GM12891 (cell line): Measurements from ENCODE around the gene NDUFB11.
"Not testable (repeated sequence)": the region's sequence is repeated elsewhere in the genome, so short reads cannot be mapped to it uniquely, and the experiment has no call there.

Source experiments
- DNase-seq: peaks from one replicate; pipeline ENCODE4 v3.0.0; 2011; ENCODE audit warnings: low spot score; ENCODE audit not compliant: insufficient read length
- FAIRE-seq: peaks from 2 replicates; lab custom pipeline; 2011; peaks lifted over from hg19 to GRCh38; lab: Jason Lieb, UNC
- PAX5 ChIP-seq: IDR thresholded peaks from 2 replicates; pipeline ENCODE4 v1.6.1; 2011; ENCODE audit warnings: low read length, moderate library complexity, mild to moderate bottlenecking; ENCODE audit not compliant: insufficient read depth, severe bottlenecking
- POLR2A ChIP-seq: IDR thresholded peaks from 2 replicates; pipeline ENCODE4 v1.6.1; 2011; ENCODE audit warnings: low read depth, low read length, control low read depth
- POLR2AphosphoS5 ChIP-seq: IDR thresholded peaks from 2 replicates; pipeline ENCODE4 v1.6.1; 2011; ENCODE audit warnings: low read depth, low read length, control low read depth
- POU2F2 ChIP-seq: IDR thresholded peaks from 2 replicates; pipeline ENCODE4 v1.6.1; 2011; ENCODE audit warnings: low read depth, mild to moderate bottlenecking, control low read depth, low read length, moderate library complexity
- SPI1 ChIP-seq: IDR thresholded peaks from 2 replicates; pipeline ENCODE4 v1.6.1; 2011; ENCODE audit warnings: low read depth, low read length, control low read depth
- TAF1 ChIP-seq: IDR thresholded peaks from 2 replicates; pipeline ENCODE4 v1.6.1; 2011; ENCODE audit warnings: low read depth, low read length, control low read depth

The NDUFB11 gene

DNA sequence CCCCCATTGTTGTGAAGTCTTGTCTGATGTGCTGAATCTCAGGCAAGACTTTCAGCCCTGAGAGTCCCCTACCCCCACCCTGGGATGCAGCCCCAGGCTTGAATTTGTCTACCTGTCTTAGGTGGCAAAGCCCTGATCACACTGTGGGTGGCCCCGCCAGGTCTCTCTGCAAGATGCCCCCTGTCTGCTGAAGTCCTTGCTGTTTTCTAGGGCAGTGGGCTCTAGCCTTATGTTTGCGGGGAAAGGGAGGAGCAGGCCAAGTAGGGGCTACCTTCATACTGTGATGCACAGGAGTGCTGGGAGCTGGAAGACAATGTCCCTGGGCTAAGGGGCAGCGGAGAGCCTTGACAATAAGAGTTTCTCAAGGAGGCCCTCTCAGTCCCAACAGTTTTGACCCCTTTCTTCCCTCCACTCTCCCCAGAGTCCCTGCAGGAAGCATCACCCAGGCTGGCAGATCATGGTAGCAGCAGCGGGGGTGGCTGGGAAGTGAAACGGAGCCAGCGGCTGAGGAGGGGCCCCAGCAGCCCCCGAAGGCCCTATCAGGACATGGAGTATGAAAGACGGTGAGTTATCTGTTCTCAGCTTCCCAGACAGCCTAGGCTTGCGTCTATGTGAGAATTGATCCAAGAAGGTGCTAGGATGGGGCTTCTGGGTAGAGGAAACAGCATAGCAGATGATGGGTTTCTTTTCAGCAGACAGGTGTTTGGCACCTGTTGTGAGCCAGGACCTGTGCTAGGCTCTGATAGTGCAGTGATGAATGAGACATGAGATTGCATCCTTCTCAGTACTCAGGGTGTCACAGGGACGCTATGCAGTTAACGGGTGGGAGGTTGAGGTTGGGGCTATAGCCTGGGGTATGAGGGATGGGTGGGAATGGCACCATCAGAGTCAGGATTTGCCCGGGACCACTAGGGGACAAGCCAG, 2.7 kb upstream of the NDUFB11 start:
- no peak for DNase-seq
- FAIRE-seq = no peak
- TF ChIP-seq POLR2AphosphoS5 (no peak), POU2F2 (no peak), PAX5 (no peak), POLR2A (no peak), SPI1 (no peak), TAF1 (no peak)

DNA sequence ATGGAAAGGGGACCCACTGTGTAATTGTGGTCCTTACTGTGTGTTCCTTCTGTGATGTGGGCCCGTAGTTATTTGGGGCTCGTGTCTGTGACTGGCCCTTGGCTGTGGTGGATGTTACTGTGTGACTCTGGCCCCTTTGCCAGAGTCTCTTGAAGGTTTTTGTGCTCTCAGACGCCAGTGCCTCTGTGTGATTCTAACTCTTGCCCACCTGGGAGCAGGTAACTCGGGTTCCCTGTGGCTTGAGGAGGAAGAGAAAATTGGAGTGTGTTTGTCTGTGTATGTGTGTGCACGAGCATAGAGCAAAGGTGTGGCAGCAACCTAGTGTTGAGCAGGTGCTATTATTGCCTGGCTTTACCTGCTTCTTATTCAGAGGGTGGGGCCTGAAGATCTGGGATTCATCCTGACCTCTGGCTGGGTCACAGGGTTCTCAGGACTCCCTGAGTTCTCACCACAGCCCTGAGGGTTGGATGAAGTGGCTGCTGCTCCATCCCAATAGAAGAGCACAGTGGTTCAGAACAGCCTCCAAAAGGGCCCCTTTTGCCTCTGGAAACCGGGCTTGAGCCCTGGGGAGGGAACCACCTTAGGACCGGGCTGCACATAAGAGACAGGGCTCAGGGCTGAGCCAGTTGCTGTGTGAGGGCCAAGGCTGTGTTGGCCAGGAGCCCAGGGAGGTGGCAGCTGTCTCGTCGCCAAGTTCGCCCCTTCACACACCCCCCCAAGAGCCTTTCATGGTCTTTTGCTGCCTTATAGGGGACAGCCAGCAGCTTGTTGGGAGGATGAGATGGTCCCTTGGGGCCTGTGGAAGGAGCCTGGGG, 1.8 kb upstream of the NDUFB11 start:
- TF ChIP-seq POLR2A (no peak), TAF1 (no peak), POU2F2 (no peak), SPI1 (no peak), PAX5 (no peak), POLR2AphosphoS5 (no peak)
- FAIRE-seq (peak; percentile 78), DNase-seq (no peak)

DNA sequence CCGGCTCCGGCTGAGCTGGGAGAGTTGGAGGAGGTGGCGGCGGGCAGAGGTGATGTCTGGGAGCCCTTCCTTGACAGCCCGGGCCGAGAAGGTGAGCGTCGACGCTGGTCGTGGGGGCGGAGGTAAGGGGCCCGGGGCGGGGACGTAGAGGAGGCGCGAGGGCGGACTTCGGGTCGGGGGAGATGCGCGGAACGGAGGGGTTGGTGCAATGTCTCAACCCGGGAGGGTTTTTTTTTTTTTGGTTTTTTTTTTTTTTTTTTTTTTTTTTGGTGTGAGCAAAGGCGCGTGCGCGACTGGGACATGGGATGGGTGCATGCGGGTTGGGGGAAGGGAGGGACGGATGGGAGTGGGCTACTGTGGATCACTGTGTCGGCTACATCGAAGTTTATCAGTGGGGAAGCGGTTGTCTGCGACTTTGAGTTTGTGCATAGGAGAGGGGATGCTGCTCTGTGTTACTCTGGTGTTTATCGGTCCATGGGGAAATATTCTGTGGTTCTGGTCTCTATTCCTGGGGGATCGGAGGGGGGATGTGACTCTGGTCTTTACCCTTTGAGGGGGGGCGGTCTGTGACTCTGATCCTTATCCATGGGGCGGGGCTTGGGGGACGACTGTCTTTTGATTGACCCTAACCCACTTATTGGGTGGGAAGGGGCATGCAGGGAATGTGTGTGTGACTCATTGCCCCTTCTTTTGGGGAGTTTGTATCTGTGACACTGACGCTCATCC, 1.1 kb upstream of the NDUFB11 start:
- TF ChIP-seq SPI1 (no peak), PAX5 (no peak)
- FAIRE-seq (no peak), DNase-seq (no peak)

DNA sequence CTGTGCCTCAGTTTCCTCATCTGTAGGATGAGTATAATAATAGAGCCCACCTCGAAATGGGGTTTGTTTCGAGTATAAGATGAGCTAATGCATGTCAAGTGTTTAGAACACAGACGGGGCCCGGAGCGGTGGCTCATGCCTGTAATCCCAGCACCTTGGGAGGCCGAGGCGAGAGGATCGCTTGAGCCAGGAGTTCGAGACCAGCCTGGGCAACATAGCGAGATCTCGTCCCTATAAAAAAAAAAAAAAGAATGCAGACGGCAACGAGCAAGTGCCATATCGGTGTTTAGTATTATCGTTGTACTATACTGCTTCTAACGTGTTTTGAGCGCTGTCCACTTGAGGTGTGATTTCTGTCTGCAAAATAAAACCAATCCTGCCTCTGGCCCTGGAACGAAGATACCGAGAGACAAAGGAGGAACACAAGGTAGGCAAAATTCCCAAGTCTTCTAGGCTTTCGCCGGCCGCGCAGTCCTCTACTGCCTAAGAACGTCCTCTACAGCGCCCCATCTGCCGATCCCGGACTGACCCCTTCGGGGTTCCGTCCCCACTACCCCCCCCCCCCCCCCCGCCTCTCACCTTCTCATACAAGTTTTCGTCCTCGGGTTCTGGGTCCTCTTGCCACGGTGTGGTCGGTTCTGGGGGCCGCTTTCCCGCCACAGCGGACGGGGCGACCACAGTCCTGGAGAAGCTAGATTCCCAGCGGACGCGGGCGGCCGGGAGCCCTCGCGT, 442 bp downstream of the NDUFB11 start:
- no peak for TF ChIP-seq POU2F2
- no peak for TF ChIP-seq TAF1
- TF ChIP-seq POLR2AphosphoS5 = no peak
- TF ChIP-seq SPI1 = no peak
- no peak for TF ChIP-seq PAX5
- no peak for TF ChIP-seq POLR2A
- FAIRE-seq (peak; percentile 81), DNase-seq (no peak)

DNA sequence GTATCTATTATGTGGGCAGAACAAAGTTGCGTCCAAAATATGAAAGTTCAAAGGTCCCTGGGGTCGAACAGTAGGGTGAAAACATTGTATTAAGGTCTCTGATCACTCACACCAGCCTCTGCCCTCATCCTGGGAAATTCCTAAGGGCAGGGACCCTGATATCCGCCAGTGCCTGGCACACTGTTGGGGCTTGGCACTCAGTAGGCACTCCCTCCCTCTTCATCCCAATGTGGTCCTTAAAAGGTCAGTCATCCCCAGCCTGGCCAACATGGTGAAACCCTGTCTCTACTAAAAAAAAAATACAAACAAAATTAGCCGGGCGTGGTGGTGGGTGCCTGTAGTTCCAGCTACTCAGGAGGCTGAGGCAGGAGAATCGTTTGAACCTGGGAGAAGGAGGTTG, 6.3 kb downstream of the NDUFB11 start:
- no peak for FAIRE-seq
- TF ChIP-seq TAF1 (no peak), SPI1 (no peak), POLR2AphosphoS5 (no peak), PAX5 (no peak), POU2F2 (no peak), POLR2A (no peak)
- no peak for DNase-seq

DNA sequence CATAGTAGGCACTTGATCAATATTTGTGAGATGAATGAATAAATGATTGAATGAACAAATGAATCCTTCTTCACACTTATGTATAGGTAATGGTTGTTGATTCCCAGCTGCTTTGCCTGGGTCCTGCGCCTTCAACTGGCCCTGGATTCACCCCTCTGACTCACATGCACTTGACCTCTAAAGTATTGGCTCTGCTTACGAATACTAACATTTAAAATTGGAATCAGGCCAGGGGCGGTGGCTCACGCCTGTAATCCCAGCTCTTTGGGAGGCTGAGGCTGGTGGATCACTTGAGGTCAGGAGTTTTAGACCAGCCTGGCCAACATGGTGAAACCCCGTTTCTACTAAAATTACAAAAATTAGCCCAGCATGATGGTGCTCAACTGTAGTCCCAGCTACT, 8.9 kb downstream of the NDUFB11 start:
- not testable (repeated sequence) for DNase-seq, FAIRE-seq

DNA sequence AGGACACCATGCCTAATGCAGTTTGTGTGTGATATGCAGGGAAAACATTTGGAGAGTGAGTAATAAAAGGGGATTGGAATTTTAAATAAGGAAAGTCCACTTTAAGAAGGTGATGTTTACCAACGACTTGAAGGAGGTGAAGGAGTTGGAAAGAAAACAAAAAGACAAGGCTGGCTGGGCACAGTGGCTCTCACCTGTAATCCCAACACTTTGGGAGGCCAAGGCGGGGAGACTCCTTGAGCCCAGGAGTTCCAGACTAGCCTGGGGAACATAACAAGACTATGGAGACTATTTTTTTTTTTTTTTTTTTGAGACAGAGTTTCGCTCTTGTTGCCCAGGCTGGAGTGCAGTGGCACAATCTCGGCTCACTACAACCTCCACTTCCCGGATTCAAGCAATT, 11.0 kb downstream of the NDUFB11 start:
- no peak for TF ChIP-seq TAF1
- no peak for TF ChIP-seq POLR2AphosphoS5
- no peak for TF ChIP-seq POLR2A
- no peak for TF ChIP-seq SPI1
- no peak for TF ChIP-seq POU2F2
- no peak for TF ChIP-seq PAX5
- no peak for FAIRE-seq
- DNase-seq = no peak

DNA sequence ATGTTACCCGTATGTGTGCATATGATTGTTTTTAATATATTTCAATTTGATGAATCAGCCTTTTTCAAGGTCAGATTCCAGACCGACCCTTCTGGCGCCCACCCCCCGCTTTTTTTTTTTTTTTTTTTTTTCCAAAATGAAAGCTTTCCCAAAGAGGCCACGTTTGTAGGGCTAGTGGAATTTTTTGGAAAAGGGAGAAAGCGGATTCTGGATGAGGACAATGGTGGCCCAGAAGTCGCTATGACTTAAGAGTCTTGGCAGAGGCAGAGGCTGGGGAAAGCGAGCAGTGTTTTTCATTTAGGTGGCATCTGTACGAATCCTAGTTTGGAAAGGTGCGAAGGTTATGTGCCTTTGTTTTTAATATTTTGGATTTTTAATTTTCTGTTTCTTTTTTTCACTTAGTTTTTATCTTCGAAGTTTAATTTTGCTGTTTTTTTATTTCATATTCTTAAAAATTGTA, 14.6 kb downstream of the NDUFB11 start:
- TF ChIP-seq PAX5 = no peak
- TF ChIP-seq SPI1 = no peak
- no peak for TF ChIP-seq POLR2A
- TF ChIP-seq TAF1 = no peak
- TF ChIP-seq POLR2AphosphoS5 = no peak
- TF ChIP-seq POU2F2 = no peak
- FAIRE-seq = no peak
- no peak for DNase-seq
